SK-N-SH (cell line): ENCODE results near the gene CX3CL1.

ENCODE experiments used
- EP300 ChIP-seq, 2 experiments: IDR thresholded peaks; 2 replicates each; pipeline versions ENCODE4 v1.4.0 to v1.6.1; 2012; ENCODE audit warnings: borderline replicate concordance in 1 of 2, low read depth in 1 of 2, low read length in 1 of 2
- GATA2 ChIP-seq: sonication (generic); formaldehyde crosslinking; IDR thresholded peaks from 2 replicates; pipeline ENCODE4 v1.5.0; 2020; ENCODE audit warnings: mild to moderate bottlenecking, missing genetic modification reagents
- POLR2AphosphoS5 ChIP-seq: IDR thresholded peaks from 2 replicates; pipeline ENCODE4 v1.6.1; 2012; ENCODE audit warnings: low read depth, low read length
- SMC3 ChIP-seq: IDR thresholded peaks from 2 replicates; pipeline ENCODE4 v1.6.1; 2012; ENCODE audit warnings: low read depth, low read length, improper control_type of control experiment
- TCF12 ChIP-seq: IDR thresholded peaks from 2 replicates; pipeline ENCODE4 v1.4.0; 2012
- TF ChIP-seq, protein P1 (sequence below): fragments of 200-600 bp; sonication (generic); IDR thresholded peaks from 2 replicates; pipeline ENCODE4 v1.6.1; 2017; ENCODE audit warnings: antibody characterized with exemption, mild to moderate bottlenecking, moderate library complexity
- TF ChIP-seq, protein P2 (sequence below): fragments of 150-350 bp; IDR thresholded peaks from 2 replicates; pipeline ENCODE4 v1.6.1; 2017; ENCODE audit warnings: antibody characterized with exemption, low read length, low read depth, borderline replicate concordance

DNA sequence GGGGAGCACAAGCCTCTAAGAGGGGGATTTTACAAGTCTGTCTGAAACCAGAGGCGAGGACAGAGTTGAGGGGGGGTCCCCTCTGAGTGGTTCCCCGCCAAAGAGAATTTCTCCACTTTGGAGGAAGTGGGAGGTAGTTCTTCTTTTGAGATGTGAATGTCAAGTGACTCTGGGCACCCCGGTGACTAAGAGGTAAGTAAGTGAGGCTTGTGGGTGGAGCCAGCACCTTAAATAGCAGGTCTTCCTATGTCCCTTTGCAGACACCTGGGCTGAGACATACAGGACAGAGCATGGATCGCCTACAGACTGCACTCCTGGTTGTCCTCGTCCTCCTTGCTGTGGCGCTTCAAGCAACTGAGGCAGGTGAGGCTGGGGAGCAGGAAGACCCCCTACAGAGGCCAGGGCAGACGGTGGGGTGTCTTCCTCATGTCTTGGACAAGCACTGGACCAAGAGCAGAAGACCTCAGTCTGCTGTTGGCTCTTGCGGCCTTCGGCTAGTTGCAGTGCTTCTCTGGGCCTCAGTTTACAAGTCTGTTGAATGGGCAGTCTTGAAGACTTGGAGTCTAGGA is 13.7 kb upstream of the CX3CL1 start, which contains the start of gene CCL22:
- no peak for TF ChIP-seq EP300 (IDR thresholded peaks at IDR 0.05; ENCODE audit: borderline replicate concordance in 1 of 2, low read depth in 1 of 2, low read length in 1 of 2)
- TF ChIP-seq, protein P1, sequence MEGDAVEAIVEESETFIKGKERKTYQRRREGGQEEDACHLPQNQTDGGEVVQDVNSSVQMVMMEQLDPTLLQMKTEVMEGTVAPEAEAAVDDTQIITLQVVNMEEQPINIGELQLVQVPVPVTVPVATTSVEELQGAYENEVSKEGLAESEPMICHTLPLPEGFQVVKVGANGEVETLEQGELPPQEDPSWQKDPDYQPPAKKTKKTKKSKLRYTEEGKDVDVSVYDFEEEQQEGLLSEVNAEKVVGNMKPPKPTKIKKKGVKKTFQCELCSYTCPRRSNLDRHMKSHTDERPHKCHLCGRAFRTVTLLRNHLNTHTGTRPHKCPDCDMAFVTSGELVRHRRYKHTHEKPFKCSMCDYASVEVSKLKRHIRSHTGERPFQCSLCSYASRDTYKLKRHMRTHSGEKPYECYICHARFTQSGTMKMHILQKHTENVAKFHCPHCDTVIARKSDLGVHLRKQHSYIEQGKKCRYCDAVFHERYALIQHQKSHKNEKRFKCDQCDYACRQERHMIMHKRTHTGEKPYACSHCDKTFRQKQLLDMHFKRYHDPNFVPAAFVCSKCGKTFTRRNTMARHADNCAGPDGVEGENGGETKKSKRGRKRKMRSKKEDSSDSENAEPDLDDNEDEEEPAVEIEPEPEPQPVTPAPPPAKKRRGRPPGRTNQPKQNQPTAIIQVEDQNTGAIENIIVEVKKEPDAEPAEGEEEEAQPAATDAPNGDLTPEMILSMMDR: no peak
- no peak for TF ChIP-seq TCF12
- TF ChIP-seq POLR2AphosphoS5: no peak
- TF ChIP-seq, protein P2, sequence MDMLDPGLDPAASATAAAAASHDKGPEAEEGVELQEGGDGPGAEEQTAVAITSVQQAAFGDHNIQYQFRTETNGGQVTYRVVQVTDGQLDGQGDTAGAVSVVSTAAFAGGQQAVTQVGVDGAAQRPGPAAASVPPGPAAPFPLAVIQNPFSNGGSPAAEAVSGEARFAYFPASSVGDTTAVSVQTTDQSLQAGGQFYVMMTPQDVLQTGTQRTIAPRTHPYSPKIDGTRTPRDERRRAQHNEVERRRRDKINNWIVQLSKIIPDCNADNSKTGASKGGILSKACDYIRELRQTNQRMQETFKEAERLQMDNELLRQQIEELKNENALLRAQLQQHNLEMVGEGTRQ: no peak
- no peak for TF ChIP-seq GATA2 (CRISPR knock-in tag)
- no peak for TF ChIP-seq SMC3
